Liver (tissue), 9 donors: ENCODE measurements around the gene MTHFD1. TPM values are rescaled to one million over a fixed set of nuclear protein-coding genes. Genes with fewer than 3 reads are reported as not detected.
"Not testable (repeated sequence)": the region's sequence is repeated elsewhere in the genome, so short reads cannot be mapped to it uniquely, and the experiment has no call there.

ENCODE experiments used
- DNase-seq: peaks from one replicate; pipeline ENCODE4 v3.0.0-alpha.2; 2017; ENCODE audit warnings: low spot score
- H3K27ac ChIP-seq, 2 donors: one replicate each; pipeline ENCODE4 v1.7.0; 2013; ENCODE audit warnings: inconsistent platforms in 2 of 2, low read length in 2 of 2, control low read depth in 1 of 2, low read depth in 1 of 2, mild to moderate bottlenecking in 1 of 2
- H3K27me3 ChIP-seq, 4 donors: one replicate each; pipeline versions ENCODE4 v1.6.1 to v1.7.0; 2013; ENCODE audit warnings: low read length in 3 of 4, inconsistent platforms in 1 of 4, mild to moderate bottlenecking in 1 of 4, moderate library complexity in 1 of 4; ENCODE audit not compliant: control insufficient read depth in 4 of 4, insufficient read depth in 4 of 4
- H3K36me3 ChIP-seq, 4 donors: one replicate each; pipeline versions ENCODE4 v1.6.1 to v1.7.0; 2013; ENCODE audit warnings: low read length in 3 of 4, mild to moderate bottlenecking in 3 of 4, low read depth in 1 of 4, moderate library complexity in 1 of 4; ENCODE audit not compliant: control insufficient read depth in 4 of 4, insufficient read depth in 3 of 4
- H3K4me1 ChIP-seq, 4 donors: one replicate each; pipeline versions ENCODE4 v1.6.1 to v1.7.0; 2013; ENCODE audit warnings: low read length in 3 of 4, mild to moderate bottlenecking in 3 of 4, moderate library complexity in 1 of 4; ENCODE audit not compliant: control insufficient read depth in 4 of 4, insufficient read depth in 4 of 4
- H3K4me3 ChIP-seq, 3 donors: one replicate each; pipeline versions ENCODE4 v1.6.1 to v1.7.0; 2013; ENCODE audit warnings: low read length in 3 of 3, control low read depth in 1 of 3, low read depth in 1 of 3, mild to moderate bottlenecking in 1 of 3
- H3K9ac ChIP-seq, 2 donors: one replicate each; pipeline ENCODE4 v1.7.0; 2013; ENCODE audit warnings: low read length in 2 of 2, mild to moderate bottlenecking in 2 of 2, moderate library complexity in 2 of 2, control low read depth in 1 of 2, low read depth in 1 of 2
- H3K9me3 ChIP-seq, 4 donors: one replicate each; pipeline versions ENCODE4 v1.6.1 to v1.7.0; 2013; ENCODE audit warnings: low read length in 3 of 4; ENCODE audit not compliant: control insufficient read depth in 4 of 4
- EGR1 ChIP-seq, 2 donors: IDR thresholded peaks; 2 replicates each; pipeline ENCODE4 v1.6.1; 2016 to 2018; ENCODE audit warnings: antibody characterized with exemption in 2 of 2, low read depth in 2 of 2
- FOXA1 ChIP-seq: IDR thresholded peaks from 2 replicates; pipeline ENCODE4 v1.6.1; 2016; ENCODE audit warnings: antibody characterized with exemption
- HNF4A ChIP-seq, 2 donors: conservative IDR thresholded peaks; 2 replicates each; pipeline ENCODE4 v1.6.1; 2016; ENCODE audit warnings: antibody characterized with exemption in 2 of 2, mild to moderate bottlenecking in 2 of 2
- HNF4G ChIP-seq: IDR thresholded peaks from 2 replicates; pipeline ENCODE4 v1.6.1; 2016; ENCODE audit warnings: antibody characterized with exemption
- JUND ChIP-seq, 2 donors: IDR thresholded peaks; 2 replicates each; pipeline ENCODE4 v1.6.1; 2016; ENCODE audit warnings: antibody characterized with exemption in 2 of 2
- MAX ChIP-seq: IDR thresholded peaks from 2 replicates; pipeline ENCODE4 v1.6.1; 2016; ENCODE audit warnings: antibody characterized with exemption
- RAD21 ChIP-seq, 2 donors: IDR thresholded peaks; 2 replicates each; pipeline ENCODE4 v1.6.1; 2016; ENCODE audit warnings: antibody characterized with exemption in 2 of 2, mild to moderate bottlenecking in 2 of 2
- REST ChIP-seq: IDR thresholded peaks from 2 replicates; pipeline ENCODE4 v1.6.1; 2016; ENCODE audit warnings: antibody characterized with exemption, mild to moderate bottlenecking
- RXRA ChIP-seq, 2 donors: IDR thresholded peaks; 2 replicates each; pipeline ENCODE4 v1.6.1; 2017 to 2018; ENCODE audit warnings: antibody characterized with exemption in 2 of 2, mild to moderate bottlenecking in 1 of 2
- SP1 ChIP-seq: IDR thresholded peaks from 2 replicates; pipeline ENCODE4 v1.6.1; 2018; ENCODE audit warnings: antibody characterized with exemption, mild to moderate bottlenecking
- YY1 ChIP-seq: IDR thresholded peaks from 2 replicates; pipeline ENCODE4 v1.6.1; 2016; ENCODE audit warnings: antibody characterized with exemption, mild to moderate bottlenecking
- ZBTB33 ChIP-seq: IDR thresholded peaks from 2 replicates; pipeline ENCODE4 v1.6.1; 2016; ENCODE audit warnings: antibody characterized with exemption
- WGBS: extraction: QIAGEN DNeasy Blood & Tissue Kit; methylation state at CpG from one replicate; pipeline ENCODE4 v1.1.7; 2013; 5-methylcytosine and 5-hydroxymethylcytosine counted together
- polyA plus RNA-seq, 2 donors: library from polyadenylated mRNA; stranded (reverse) in 1 of 2; unstranded in 1 of 2; fragments of 200-250 nt in 1 of 2; fragments of >200 nt in 1 of 2; fragmentation: Nextera tagmentation in 1 of 2; extraction: Ambion mirVana in 1 of 2; gene quantifications; one replicate each; pipeline versions ENCODE4 v1.2.1 to v1.2.3, GENCODE V29; 2013 to 2015
- total RNA-seq, 2 donors: library from RNA; depleted of rRNA; stranded (reverse); fragments of >200 nt; gene quantifications; one replicate each; pipeline ENCODE4 v1.2.3, GENCODE V29; 2014
- donor health status: healthy.
- donor health status: healthy.
- donor health status: healthy.
- donor health status: healthy.
- donor health status: healthy.

The MTHFD1 gene
- total and polyA plus RNA-seq, 4 donors: 43.8 to 203 (median 122) TPM

GRCh38 chr14:64391986-64392385 lies 3.8 kb downstream of the MTHFD1 start (continued):
- peak; percentile 42 for TF ChIP-seq REST
- TF ChIP-seq FOXA1: no peak

GRCh38 chr14:64393189-64393726 lies 5.1 kb downstream of the MTHFD1 start:
- not testable (repeated sequence) for H3K4me3 ChIP-seq, H3K27me3 ChIP-seq, H3K9ac ChIP-seq, H3K9me3 ChIP-seq, H3K36me3 ChIP-seq, DNase-seq
- WGBS: 50% methylated on average over 3 of the region's 3 CpGs
- H3K27ac ChIP-seq: peak overlapping the region; percentile 6 to 44
- peak in 1 of 2 donors; percentile 48 for TF ChIP-seq EGR1 (IDR thresholded peaks at IDR 0.05; ENCODE audit: low read depth in 2 of 2)
- peak; percentile 49 to 75 for TF ChIP-seq RXRA (IDR thresholded peaks at IDR 0.05)
- peak in 1 of 2 donors; percentile 53 for TF ChIP-seq JUND (IDR thresholded peaks at IDR 0.05)
- TF ChIP-seq HNF4A (conservative IDR thresholded peaks at IDR 0.05): peak; percentile 85 to 89
- peak; percentile 72 for TF ChIP-seq ZBTB33
- TF ChIP-seq HNF4G: peak; percentile 42
- TF ChIP-seq SP1: peak; percentile 72
- peak; percentile 57 for TF ChIP-seq REST
- TF ChIP-seq MAX: peak; percentile 24
- peak in 1 of 2 donors; percentile 28 for TF ChIP-seq RAD21 (IDR thresholded peaks at IDR 0.05)
- peak; percentile 92 for TF ChIP-seq YY1
- peaks cover 6 to 66% (median 49%) of the 10 kb centered on the region in 4 donors for H3K4me1 ChIP-seq
